Right ventricle myocardium inferior (tissue), 1 donor: Measurements from ENCODE around the gene ATRNL1. TPM values are rescaled to one million over a fixed set of nuclear protein-coding genes. Genes with fewer than 3 reads are reported as not detected.
A peak's percentile ranks its signal among the peaks of the same experiment; 100 is the strongest.

Source experiments
- ATAC-seq: fragments of 200-7000 bp; cut with Tn5 transposase; one replicate; pipeline ENCODE4 v1.9.1; 2020; ENCODE audit warnings: mild to moderate bottlenecking, moderate library complexity
- DNase-seq: peaks from one replicate; pipeline ENCODE4 v3.0.0; 2021; ENCODE audit errors: missing footprints
- intact Hi-C: fragments of 100-400 bp; cut with DNase I; formaldehyde crosslinking; loops from one replicate; pipeline ENCODE4 v1.11.0; 2022
- total RNA-seq: library from RNA; stranded (reverse); fragmentation: NEBNext Ultra II Directional; extraction: Animal tissue kit (Norgen Biotek cat#: 25700); gene quantifications from one replicate; pipeline ENCODE4 v1.2.1, GENCODE V29; 2021
- donor health status: DM: no; HTN: yes; CAD: no; lungs with severe emphysema.

Gene ATRNL1
- total RNA-seq, 1 donor from 2014 or later: 0.41 TPM

DNA sequence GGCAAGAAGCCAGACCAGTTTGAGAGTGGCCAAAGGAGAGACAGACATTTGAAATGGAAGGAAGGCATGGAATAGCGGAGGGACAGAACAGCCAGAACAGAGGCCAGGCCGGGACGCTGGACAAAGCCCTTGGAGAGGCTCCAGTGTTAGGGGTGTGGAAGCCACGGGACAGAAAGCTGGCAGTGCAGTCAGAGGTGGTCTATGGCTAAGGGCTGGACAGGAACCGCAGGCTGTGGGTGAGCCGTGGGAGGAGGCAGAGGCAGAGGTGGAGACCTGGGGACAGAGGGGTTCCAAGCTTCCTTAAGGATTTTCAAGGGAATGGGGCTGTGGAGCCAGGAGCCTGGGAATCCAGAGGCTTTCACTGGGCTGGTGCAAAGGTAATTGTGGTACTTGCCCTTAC lies 878.8 kb downstream of the ATRNL1 start:
- ATAC-seq (no peak), DNase-seq (no peak)
- intact Hi-C loops: no loop called here

DNA sequence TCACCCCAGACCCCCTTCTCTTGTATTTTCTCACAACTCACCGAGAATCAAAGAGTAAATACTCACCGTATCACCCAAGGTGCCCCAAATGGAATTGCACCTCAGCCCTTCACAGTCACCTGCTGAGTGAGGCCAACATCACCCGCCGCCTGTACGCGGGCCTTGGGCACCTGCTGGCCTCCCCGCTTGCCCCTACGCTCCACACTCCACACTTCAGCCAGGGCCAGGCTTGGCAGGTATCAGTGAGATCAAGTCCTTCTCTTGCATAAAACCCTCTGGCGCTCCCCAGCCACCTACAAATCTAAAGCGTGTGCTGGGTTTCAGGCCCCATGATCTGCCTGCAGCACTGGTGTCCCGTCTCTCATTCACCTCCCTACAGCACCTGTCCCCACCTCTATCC lies 879.3 kb downstream of the ATRNL1 start:
- ATAC-seq: no peak
- no peak for DNase-seq
- intact Hi-C loops: no loop called here

DNA sequence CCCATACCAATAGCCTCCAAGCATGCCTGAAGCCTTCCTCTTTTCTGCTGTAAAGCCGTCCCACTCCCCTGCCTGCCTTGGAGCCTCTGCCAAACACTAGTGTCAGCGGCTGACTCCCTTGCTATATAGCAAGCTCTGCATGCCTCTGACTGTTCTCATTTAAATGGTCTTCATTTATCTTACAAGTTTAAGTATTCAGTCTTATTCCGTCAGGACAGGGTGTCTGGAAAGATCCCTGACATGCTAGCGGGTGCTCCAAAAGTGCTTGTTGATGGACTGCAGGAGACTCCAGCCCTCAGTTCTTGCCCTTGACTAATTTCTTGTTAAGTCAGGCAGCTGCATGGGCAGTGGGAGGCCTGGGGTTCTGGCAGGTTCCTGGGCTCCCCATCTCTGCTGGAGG lies 881.2 kb downstream of the ATRNL1 start:
- DNase-seq (no peak), ATAC-seq (no peak)
- intact Hi-C loops: no loop called here

DNA sequence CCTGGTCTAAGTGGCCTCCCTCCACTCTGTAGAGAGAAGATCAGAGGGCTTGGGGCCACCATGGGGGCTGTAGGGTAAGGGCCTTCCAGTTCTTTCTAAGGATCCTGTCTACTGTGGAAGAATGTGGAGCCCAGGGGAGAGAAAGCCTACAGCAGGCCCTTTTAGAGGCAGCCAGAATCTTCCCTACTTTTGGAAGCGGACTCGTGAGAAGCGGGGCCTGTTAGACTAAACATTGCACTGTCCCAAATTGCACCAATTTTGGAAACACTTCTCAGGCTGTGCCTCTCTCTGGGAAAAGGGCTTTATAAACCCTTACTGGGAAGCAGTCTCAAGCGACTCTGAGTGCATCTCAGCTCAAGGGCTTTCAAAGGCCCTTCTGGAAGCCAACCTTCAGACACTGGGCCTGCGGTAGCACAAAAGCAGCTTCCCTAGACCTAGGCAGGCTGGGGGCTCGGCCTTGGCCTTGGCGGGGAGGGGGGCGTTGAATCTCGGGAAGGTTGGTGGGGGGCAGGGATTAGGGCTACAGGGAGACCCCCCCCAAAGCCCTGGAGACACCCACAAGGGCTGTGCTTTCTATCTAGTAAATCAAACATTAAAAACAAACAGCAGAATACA lies 881.8 kb downstream of the ATRNL1 start:
- DNase-seq (no peak), ATAC-seq (no peak)
- intact Hi-C loops: no loop called here

DNA sequence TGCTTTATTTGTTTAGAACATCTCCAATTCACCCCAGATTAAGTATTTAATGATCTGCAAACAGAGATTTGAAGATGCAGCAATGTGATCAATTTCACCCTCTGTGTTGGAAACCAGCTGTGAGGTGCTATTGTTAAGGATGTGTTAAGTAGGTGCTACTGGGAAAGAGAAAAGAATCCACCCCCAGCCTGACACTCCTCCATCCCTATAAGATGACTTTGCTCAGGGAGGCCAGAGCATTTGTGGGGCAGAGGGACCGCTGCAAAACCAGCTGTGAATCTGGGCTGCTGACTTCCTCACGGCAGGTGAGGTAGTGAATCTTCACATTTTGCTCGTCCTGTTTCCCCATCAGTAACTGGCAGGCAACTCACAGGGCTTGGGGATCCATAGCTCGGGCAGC lies 882.3 kb downstream of the ATRNL1 start:
- ATAC-seq (no peak), DNase-seq (no peak)
- intact Hi-C loops: no loop called here

DNA sequence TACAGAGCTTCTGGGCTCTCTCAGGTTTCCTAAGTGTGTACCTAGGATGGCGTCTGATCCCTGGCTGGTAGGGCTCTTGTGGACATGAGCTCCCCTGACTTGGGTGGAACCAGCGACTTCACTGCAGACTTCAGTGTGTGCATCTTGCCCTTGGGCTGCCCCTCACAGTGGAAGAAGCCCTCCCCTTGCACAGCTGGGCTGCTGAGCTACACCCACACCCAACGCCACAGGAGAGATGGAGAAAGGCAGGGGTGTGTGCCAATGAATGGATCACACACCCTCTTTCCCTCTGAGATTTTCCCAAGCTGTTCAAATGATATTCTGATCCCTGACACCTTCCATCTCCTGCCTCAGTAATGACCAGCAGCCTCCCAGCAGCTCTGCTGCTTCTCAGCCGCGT lies 883.2 kb downstream of the ATRNL1 start:
- intact Hi-C loops: no loop called here
- DNase-seq: no peak
- ATAC-seq: no peak

DNA sequence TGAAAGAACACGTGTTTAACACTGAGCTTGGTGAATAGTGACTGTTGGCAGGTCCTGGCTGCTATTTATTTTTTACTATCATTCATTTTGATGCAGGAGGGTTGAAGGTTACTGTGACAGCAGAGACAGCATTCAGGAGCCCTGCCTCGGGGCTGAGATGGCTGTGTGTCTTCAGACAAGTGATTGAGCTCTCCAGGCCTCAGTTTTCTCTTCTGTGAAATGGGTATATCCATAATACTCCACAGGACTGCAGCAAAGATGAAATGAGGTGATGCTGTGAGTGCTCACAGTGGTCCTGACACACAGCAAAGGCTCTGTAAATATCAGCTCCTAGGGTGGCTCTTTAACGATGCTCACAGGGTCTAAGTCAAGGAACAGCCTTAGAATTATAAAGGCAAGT lies 884.7 kb downstream of the ATRNL1 start:
- DNase-seq: no peak
- intact Hi-C loops: no loop called here
- ATAC-seq: no peak

DNA sequence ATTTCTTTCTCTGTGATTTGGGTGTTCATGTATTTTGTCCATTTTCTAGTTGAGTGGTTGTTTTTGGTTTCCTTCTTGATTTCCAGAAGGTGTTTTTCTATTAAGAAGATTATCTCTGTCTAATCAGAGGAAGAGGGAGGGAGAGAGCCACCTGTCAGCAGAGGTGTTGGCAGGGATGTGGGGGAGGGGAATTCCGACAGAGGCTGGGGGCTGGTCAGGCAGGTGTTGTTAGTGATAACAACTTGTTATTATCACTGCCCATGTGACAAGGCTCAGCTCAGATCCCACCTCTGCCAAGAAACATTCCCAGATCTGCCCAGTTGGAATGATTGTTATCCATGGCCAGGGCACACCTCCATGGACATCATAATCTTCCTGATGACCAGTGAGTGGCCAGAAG lies 886.4 kb downstream of the ATRNL1 start:
- DNase-seq (no peak), ATAC-seq (no peak)
- intact Hi-C loops: no loop called here

DNA sequence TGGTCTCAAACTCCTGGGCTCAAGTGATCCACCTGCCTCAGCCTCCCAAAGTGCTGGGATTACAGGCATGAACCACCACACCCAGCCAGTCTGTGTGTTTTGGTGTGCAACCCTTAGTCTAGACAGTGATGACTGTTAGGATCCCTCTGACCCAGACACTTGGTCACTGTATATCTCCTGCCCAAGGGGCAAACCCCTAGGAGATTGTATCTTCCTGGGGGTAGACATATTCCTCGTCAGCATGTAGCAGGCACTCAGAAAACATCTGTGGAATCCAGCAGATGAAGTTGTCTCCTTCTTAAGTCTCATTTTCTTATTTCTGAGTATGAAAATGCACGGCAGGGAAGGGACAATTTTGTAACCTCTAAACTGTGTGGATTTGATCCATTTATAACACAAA lies 887.3 kb downstream of the ATRNL1 start:
- intact Hi-C loops: no loop called here
- ATAC-seq: no peak
- DNase-seq: no peak

DNA sequence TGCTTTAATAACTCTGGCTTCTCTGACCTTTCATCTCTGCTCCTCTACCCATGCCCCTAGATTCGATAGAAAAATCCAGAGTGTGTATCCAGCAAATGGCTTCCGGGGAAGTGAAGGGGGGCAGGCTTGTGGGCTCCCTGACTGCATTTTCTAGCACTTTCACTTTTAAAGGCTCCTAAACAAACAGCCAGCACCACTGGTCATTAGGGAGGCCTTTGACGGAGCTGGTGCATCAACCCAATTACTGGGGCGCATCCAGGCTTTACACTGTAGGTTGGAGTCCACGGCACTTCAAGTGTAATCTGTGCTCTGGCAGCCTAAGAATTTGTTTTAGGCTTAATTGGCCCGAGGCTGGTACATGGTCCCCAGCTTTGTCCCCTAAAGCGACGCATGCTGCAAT lies 887.9 kb downstream of the ATRNL1 start:
- intact Hi-C loops: no loop called here
- DNase-seq: no peak
- ATAC-seq: peak; percentile 13

DNA sequence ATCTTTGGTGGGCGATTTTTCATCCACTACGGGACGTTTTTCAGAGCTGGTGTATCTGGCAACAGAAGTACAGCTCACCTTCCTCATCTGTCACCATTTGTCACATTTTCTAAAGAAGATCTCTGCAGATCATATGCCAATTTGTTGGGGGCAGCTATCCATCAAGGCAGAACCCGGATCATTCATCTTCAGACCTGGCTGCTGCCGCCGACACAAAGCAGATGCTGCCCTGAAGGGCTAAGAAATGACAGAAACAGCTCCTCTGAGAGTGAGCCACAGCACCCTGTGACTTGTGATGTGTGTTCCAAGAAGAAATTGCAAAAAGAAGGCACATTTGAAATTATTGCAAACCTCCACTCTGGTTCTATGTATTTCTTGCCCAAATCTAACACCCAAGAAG lies 888.9 kb downstream of the ATRNL1 start:
- intact Hi-C loops: no loop called here
- DNase-seq: no peak
- ATAC-seq: no peak

DNA sequence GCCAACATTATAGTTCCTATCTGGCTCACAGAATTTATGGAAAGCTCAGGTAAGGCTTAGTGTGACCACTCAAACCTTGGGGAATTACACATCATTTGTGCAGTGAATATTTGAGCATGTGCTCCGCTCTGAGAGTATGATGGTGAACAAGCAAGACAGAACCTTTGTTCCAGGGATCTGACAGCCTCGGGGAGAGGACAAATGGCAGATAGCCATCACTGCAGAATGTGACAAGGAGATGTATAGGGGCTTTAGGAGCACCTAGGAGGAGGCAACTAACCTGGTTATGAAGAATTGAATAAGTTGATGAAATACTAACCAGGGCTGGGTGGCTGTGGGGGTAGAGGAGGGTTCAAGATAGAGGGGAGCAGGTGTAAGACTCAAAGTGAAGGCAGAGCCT lies 889.4 kb downstream of the ATRNL1 start:
- ATAC-seq (no peak), DNase-seq (no peak)
- intact Hi-C loops: no loop called here

DNA sequence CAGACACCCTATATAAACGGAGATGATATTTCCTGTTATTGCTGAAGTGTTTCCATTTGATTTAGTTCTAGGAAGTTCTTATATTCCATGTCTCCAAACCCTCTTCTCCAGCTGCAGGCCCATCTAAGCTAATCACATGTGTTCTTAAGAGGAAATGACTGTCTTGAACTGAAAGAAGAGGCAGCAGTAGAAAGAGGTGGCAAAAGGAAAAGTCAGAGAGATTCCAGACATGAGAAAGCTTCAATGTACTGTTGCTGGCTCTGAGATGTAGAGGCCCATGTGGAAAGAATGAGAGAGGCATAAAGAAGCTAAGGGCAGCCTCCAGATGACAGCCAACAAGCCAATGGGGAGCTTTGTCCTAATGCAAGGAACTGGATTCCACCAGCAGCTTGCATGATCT lies 892.6 kb downstream of the ATRNL1 start:
- intact Hi-C loops: no loop called here
- ATAC-seq (no peak), DNase-seq (no peak)

DNA sequence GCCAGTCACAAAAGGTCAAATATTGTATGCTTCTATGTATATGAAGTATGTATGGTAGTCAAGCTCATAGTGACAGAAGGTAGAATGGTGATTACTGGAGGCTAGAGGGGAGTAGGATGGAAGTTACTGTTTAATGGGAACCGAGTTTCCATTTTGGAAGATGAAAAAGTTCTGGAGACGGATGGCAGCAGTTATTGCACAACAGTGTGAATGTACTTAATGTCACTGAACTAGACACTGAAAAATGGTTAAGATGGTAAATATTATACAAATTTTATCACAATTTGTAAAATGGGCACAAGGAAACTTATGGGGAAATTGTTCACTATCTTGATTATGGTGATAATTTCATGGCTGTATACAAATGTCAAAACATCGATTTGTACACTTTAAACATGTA lies 895.2 kb downstream of the ATRNL1 start:
- no peak for DNase-seq
- ATAC-seq: no peak
- intact Hi-C loops: no loop called here

DNA sequence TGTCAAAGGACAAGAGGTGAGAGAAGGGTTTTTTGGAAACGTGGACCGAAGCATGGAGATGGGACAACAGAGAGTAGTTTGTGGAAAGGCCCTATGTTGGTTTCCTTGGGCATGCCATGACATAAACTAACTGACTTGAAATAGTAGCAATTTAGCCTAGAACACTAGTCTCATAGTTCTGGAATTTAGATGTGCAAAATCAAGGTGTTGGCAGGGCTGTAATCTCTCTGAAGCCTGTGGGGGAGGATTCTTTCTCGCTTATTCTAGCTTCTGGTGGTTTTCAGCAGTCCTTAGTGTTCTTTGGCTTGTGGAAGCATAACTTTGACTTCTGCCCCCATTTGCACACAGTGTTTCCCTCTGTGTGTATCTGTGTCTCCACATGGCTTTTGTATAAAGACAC lies 896.5 kb downstream of the ATRNL1 start:
- intact Hi-C loops: no loop called here
- DNase-seq (no peak), ATAC-seq (no peak)

DNA sequence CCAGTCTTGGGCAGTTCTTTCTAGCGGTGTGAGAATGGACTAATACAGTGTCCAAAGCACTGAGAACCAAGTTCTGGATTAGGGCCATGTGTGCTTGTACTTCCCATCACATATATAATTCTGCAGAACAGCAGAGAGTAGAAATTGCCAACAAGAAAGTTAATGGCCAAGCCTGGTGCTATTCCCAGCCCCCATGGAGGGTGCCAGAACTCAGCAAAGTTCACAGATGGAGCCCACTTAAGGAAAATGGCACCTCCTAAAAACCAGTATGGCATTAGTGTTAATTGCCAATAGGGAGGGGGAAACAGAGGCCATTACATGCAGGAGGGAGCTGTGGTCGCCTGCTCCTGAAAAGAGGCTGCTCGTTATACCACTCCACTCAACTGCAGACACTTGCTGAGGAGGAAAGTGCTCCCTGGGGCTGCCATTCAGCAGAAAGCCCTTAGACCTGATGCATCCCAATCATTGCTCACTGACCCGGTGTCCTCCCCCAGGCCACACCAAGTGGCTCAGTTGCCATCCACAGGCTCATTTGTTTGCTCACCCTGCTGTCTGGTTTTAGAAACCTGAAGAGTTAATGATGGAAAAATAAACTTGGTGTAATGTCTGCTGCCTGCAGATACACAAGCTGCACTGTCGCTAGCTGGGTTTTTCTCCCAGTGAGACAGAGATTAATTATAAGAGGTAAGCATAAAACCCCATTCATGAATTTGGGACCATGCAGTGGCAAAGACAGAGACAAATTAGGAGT lies 899.2 kb downstream of the ATRNL1 start:
- no peak for ATAC-seq
- intact Hi-C loops: no loop called here

DNA sequence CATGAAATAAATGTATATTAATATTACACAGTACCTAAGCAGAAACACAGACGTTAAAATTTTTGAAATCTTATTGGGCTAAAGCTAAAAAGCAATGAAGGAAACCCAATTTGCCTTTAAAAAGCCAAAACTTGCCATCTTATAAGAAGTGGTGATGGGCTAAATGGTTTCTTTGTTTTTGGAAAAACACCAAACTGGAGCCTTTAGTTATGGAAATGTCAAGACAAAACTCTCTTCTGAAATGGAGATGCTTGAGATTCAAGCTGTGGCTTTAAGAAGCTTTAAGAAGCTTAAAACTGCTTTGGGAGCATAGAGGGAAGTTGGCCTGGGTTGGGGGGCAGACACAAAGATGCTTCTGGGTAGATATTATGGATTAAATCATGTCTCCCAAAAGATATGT lies 902.9 kb downstream of the ATRNL1 start:
- intact Hi-C loops: no loop called here
- no peak for DNase-seq
- ATAC-seq: no peak

More for the DNA sequence above, 899.2 kb downstream of the ATRNL1 start:
- no peak for DNase-seq

DNA sequence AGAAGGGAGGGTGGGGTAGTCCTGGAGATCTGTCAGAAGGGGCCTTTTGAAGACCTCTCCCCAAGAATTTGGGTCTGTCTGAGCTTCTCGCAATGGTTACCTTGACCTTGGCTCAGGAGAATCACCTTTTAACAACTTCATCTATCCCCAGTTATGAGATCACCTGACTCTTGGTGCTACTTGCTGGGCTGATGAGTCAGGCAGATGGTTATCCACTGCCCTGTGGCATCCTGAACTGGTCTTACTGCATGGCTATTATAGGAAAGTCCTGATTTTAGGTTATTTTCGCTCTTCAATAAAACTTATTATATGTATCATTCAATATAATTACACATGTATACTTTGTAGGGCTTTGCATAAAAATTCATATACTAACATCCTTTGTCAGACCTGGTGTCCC lies 905.1 kb downstream of the ATRNL1 start:
- no peak for ATAC-seq

More for the DNA sequence above, 905.1 kb downstream of the ATRNL1 start:
- DNase-seq: no peak
- intact Hi-C loops: no loop called here
